ENCODE results near the gene TARDBP.

Gene TARDBP

DNA sequence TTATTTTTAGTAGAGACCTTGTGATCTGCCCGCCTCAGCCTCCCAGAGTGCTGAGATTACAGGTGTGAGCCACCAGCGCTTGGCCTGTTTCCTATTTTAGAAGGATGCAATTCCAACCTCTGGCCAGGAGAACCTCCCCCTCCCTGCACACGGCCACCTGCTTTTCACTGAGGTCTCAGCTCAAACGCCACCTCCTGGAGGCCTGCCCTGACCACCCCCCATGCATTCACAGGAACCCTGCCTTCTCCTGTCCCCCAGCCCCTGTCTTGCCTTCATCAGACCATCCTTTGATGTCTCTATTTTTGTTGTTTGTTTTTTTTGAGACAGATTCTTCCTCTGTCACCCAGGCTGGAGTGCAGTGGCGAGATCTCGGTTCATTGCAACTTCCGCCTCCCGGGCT is 45.0 kb downstream of the TARDBP start:
- POLR2A ChIA-PET: no interaction called here
- TF ChIP-seq, protein P1, sequence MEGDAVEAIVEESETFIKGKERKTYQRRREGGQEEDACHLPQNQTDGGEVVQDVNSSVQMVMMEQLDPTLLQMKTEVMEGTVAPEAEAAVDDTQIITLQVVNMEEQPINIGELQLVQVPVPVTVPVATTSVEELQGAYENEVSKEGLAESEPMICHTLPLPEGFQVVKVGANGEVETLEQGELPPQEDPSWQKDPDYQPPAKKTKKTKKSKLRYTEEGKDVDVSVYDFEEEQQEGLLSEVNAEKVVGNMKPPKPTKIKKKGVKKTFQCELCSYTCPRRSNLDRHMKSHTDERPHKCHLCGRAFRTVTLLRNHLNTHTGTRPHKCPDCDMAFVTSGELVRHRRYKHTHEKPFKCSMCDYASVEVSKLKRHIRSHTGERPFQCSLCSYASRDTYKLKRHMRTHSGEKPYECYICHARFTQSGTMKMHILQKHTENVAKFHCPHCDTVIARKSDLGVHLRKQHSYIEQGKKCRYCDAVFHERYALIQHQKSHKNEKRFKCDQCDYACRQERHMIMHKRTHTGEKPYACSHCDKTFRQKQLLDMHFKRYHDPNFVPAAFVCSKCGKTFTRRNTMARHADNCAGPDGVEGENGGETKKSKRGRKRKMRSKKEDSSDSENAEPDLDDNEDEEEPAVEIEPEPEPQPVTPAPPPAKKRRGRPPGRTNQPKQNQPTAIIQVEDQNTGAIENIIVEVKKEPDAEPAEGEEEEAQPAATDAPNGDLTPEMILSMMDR (IDR thresholded peaks at IDR 0.05; ENCODE audit: control extremely low read depth, extremely low read depth, low read depth, missing control alignments): no peak
- CTCF ChIA-PET: interaction anchor here (0.6 to 3.5 kb wide), 4 partner anchors 13 to 36 kb away, joined by 3 to 37 read pairs (median 3); no protein-coding TSS in a partner anchor
- DNase-seq (ENCODE audit: extremely low spot score): no peak

DNA sequence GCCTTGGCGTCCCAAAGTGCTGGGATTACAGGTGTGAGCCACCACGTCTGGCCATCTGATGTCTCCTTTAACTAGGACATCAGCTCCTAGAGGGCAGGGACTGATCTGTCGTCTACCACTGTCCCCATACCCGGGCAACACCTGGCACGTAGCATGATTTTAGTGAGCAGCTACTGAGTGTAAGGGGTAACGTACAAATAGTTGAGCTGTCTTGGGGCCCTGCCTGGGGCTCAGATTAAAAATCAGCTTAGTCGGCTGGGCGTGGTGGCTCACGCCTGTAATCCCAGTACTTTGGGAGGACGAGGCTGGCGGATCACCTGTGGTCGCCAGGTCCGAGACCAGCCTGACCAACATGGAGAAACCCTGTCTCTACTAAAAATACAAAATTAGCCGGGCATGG is 45.6 kb downstream of the TARDBP start:
- POLR2A ChIA-PET: no interaction called here
- CTCF ChIA-PET: interaction anchor here (1.1 to 3.5 kb wide), 2 partner anchors 12 to 21 kb away, joined by 3 to 37 read pairs; no protein-coding TSS in a partner anchor

DNA sequence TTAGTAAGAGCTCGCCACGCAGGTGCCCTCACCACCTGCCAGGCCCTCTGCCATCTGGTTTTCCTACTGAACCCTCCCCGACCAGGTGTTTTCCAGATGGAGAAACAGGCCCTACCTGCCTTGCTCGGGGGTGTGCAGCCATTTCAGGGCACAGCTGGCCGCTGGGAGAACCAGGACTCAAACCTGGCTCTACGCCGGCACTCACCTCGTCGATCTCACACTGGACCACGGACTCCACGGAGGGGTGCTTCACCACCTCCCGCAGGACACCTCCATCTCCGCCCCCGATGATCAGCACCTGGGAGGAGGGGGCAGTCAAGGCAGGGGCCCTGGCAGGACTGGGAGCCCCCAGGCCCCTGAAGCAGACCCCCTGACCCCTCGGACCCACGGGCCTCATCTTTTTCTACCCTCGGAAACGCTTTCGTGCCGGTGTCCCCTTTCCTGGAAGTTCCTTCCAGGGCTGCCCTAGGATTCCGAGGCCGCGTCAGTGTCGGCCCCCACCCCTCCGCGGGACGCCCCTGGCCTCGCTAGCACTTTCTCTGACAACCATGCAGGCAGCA is 46.2 kb downstream of the TARDBP start:
- ChIA-PET POLR2A (no interaction called here), CTCF (interaction anchor here (3.5 kb wide), 1 partner anchor 22 kb away, joined by 37 read pairs; no protein-coding TSS in a partner anchor)
- DNase-seq (ENCODE audit: extremely low spot score): no peak

More for the DNA sequence above, 45.6 kb downstream of the TARDBP start:
- no peak for DNase-seq (ENCODE audit: extremely low spot score)
- TF ChIP-seq, protein P1 (IDR thresholded peaks at IDR 0.05; ENCODE audit: control extremely low read depth, extremely low read depth, low read depth, missing control alignments): no peak

DNA sequence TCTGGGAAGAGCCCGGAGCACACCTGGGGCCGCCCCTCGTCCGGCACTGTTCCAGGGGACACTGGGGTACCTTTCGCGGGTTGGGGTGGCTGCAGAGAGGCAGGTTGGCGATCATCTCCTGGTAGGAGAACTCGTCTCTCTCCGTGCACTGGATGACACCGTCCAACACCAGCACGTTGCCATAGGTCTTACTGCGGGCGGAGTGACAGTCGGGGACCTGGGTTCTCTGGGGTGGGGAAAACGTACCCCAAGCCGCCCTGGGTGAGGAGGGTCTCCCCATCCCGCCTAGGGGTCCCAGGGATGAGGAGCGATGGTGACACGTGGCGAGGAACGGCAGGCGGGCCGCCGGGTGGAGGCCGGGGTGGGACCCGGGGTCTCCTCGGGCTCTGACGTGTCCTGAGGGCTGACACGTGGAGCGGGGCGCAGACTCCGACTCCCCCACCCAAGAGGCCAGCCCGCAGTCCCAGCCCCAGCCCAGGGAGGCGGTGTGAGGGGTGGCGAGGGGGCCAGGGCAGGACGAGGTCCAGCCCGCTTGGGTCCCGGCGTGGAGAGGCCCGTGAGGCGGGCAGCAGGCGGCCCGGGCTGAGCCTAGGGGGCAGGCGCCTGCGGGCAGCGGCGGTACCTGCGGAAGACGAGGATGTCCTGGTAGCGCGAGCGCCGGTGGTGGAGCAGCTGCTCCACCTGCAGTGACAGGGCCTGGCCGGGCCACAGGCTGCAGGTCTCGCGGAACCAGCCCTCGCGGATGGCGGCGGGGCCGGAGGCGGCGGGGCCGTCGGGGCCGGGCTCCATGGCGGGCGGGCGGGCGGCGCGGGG is 46.9 kb downstream of the TARDBP start:
- DNase-seq (ENCODE audit: extremely low spot score): no peak
- POLR2A ChIA-PET: interaction anchor here (0.6 kb wide), 1 partner anchor 13 kb away, joined by 4 read pairs; no protein-coding TSS in a partner anchor
- CTCF ChIA-PET: interaction anchor here (0.6 to 5.3 kb wide), 8 partner anchors 13 to 209 kb away, joined by 3 to 63 read pairs (median 4); no protein-coding TSS in a partner anchor
- TF ChIP-seq, protein P1 (IDR thresholded peaks at IDR 0.05; ENCODE audit: control extremely low read depth, extremely low read depth, low read depth, missing control alignments): no peak

More for the DNA sequence above, 46.2 kb downstream of the TARDBP start:
- TF ChIP-seq, protein P1 (IDR thresholded peaks at IDR 0.05; ENCODE audit: control extremely low read depth, extremely low read depth, low read depth, missing control alignments): no peak

DNA sequence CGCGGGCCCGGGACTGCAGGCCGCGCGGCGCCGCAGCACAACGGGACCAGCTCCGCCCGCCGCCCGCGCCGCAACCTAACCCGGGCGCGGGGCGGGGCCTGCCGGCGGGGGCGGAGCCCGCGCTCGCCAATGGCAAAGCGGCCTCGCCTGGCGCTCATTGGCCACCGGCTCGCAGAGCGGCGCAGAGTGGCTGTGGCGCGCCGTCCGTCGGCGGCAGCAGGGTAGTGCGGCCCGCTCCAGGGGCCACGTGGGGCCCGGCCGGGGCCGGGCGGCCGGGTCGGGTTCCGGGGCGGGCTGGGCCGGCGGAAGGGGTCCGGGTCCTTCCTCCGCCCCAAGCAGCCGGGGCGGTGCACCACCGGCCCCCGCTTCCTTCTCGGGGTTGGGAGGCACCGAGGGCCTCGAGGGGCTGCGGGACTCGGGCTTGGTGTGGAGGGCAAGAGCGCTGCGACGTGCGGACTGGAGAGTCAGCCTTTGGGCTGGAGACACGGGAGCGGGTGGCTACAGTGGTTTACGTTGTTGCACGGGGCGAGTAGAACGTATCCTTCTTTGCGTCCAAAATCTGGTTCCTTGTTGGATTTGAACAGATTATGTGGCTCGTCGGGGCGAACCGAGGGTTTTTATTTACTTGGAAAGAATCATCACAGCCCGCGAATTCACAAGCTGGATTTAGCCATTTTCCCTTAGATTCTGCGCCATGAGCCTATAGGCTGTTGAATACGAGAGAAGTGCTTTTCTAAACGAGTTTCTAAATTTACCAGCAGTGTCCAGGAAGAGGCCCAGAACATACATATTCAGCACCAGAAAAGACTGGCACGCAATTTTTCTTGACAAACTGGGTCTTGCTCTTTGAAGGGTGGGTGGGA is 47.7 kb downstream of the TARDBP start, which contains the start of gene SRM:
SRM (minus strand) TSS at position 51 of the 863 bp plus-strand sequence. CDS start 75 bp downstream, outside the sequence.
- DNase-seq (ENCODE audit: extremely low spot score): peak; percentile 98
- ChIA-PET POLR2A (interaction anchor here (0.6 kb wide), 1 partner anchor 12 kb away, joined by 4 read pairs; no protein-coding TSS in a partner anchor), CTCF (interaction anchor here (0.6 to 5.3 kb wide), 9 partner anchors 12 to 208 kb away, joined by 3 to 63 read pairs (median 3); no protein-coding TSS in a partner anchor)
- TF ChIP-seq, protein P1 (IDR thresholded peaks at IDR 0.05; ENCODE audit: control extremely low read depth, extremely low read depth, low read depth, missing control alignments): peak; percentile 14

Data from GM10248 (cell line).